IMR-90 (cell line): ENCODE data around the gene GNAZ. TPM values are rescaled to one million over a fixed set of nuclear protein-coding genes. Genes with fewer than 3 reads are reported as not detected.

Experiments
- ATAC-seq: fragments of 200-7000 bp; cut with Tn5 transposase; 2 replicates; pipeline ENCODE4 v1.9.1; 2020; ENCODE audit warnings: low read depth, mild to moderate bottlenecking, moderate library complexity
- BruUV-seq: library from RNA; stranded (reverse); fragments of 400-500 nt; replicated peaks from 2 replicates; lab custom pipeline; 2021; lab: Mats Ljungman, UMichigan
- CTCF ChIA-PET: fragments of 300-600 bp; formaldehyde crosslinking; extraction: SDS; loops from one replicate; lab custom pipeline; 2021; ENCODE audit warnings: antibody characterized with exemption; lab: Yijun Ruan, JAX
- POLR2A ChIA-PET: fragments of 300-600 bp; sonication (Branson Sonifier 250); formaldehyde crosslinking; loops from one replicate; lab custom pipeline; 2022; ENCODE audit warnings: antibody characterized with exemption; ENCODE audit not compliant: unreplicated experiment; lab: Charles Lee
- DNase-seq: peaks from one replicate; pipeline ENCODE4 v3.0.0; 2013
- H2AFZ ChIP-seq: replicated peaks from 2 replicates; pipeline ENCODE3; 2013; ENCODE audit warnings: low read length, mild to moderate bottlenecking; ENCODE audit not compliant: poor library complexity
- H2AK5ac ChIP-seq: 2 replicates; pipeline ENCODE4 v1.6.1; 2013; ENCODE audit warnings: low read depth, low read length, inconsistent platforms
- H2AK9ac ChIP-seq: replicated peaks from 2 replicates; pipeline ENCODE3; 2013; ENCODE audit warnings: mild to moderate bottlenecking, low read depth, low read length, moderate library complexity; ENCODE audit not compliant: poor library complexity
- H2BK120ac ChIP-seq: 2 replicates; pipeline ENCODE4 v1.6.1; 2013; ENCODE audit warnings: low read depth, low read length, inconsistent platforms
- H2BK15ac ChIP-seq: 3 replicates; pipeline ENCODE4 v1.6.1; 2013; ENCODE audit warnings: low read depth, low read length, inconsistent platforms
- H2BK20ac ChIP-seq: 2 replicates; pipeline ENCODE4 v1.6.1; 2013; ENCODE audit warnings: low read depth, mild to moderate bottlenecking, inconsistent platforms, low read length, moderate library complexity
- H2BK5ac ChIP-seq: 2 replicates; pipeline ENCODE4 v1.6.1; 2013; ENCODE audit warnings: mild to moderate bottlenecking, low read depth, low read length, inconsistent platforms; ENCODE audit not compliant: poor library complexity, severe bottlenecking
- H3K14ac ChIP-seq: replicated peaks from 2 replicates; pipeline ENCODE4 v1.6.1; 2013; ENCODE audit warnings: low read depth, low read length, inconsistent platforms
- H3K18ac ChIP-seq: 2 replicates; pipeline ENCODE4 v1.6.1; 2013; ENCODE audit warnings: low read depth, low read length, control low read depth
- H3K23ac ChIP-seq: 2 replicates; pipeline ENCODE4 v1.6.1; 2013; ENCODE audit warnings: low read depth, low read length, inconsistent platforms
- H3K27ac ChIP-seq: 2 replicates; pipeline ENCODE4 v1.5.1; 2013; ENCODE audit warnings: mild to moderate bottlenecking, control low read depth, low read length; ENCODE audit not compliant: insufficient read depth
- H3K27me3 ChIP-seq: 2 replicates; pipeline ENCODE4 v1.6.1; 2013; ENCODE audit warnings: low read length; ENCODE audit not compliant: control insufficient read depth, insufficient read depth
- H3K36me3 ChIP-seq: 2 replicates; pipeline ENCODE4 v1.6.1; 2013; ENCODE audit warnings: low read length, mixed read lengths; ENCODE audit not compliant: control insufficient read depth, insufficient read depth
- H3K4ac ChIP-seq: 2 replicates; pipeline ENCODE4 v1.6.1; 2013; ENCODE audit warnings: low read depth, low read length, inconsistent platforms
- H3K4me1 ChIP-seq: 2 replicates; pipeline ENCODE4 v1.6.1; 2013; ENCODE audit warnings: low read length, mixed read lengths; ENCODE audit not compliant: control insufficient read depth, insufficient read depth
- H3K4me2 ChIP-seq: 2 replicates; pipeline ENCODE4 v1.6.1; 2013; ENCODE audit warnings: low read depth, mild to moderate bottlenecking, control low read depth, low read length, moderate library complexity
- H3K4me3 ChIP-seq: 2 replicates; pipeline ENCODE4 v1.5.1; 2013; ENCODE audit warnings: low read depth, mild to moderate bottlenecking, control low read depth, low read length, moderate library complexity; ENCODE audit not compliant: insufficient read depth
- H3K56ac ChIP-seq: 2 replicates; pipeline ENCODE4 v1.6.1; 2013; ENCODE audit warnings: low read length, inconsistent platforms; ENCODE audit not compliant: insufficient read depth; ENCODE audit errors: extremely low read depth
- H3K79me1 ChIP-seq, 2 experiments: 2 replicates each; pipeline ENCODE4 v1.6.1; 2013; ENCODE audit warnings: low read length in 2 of 2, inconsistent platforms in 1 of 2, low read depth in 1 of 2
- H3K9ac ChIP-seq: 2 replicates; pipeline ENCODE4 v1.6.1; 2013; ENCODE audit warnings: low read depth, low read length, control low read depth
- H3K9me1 ChIP-seq: 2 replicates; pipeline ENCODE4 v1.6.1; 2013; ENCODE audit warnings: low read length, inconsistent platforms; ENCODE audit not compliant: insufficient read depth
- H3K9me3 ChIP-seq: 2 replicates; pipeline ENCODE4 v1.6.1; 2013; ENCODE audit warnings: low read length; ENCODE audit not compliant: control insufficient read depth, insufficient read depth
- H4K20me1 ChIP-seq: 2 replicates; pipeline ENCODE4 v1.6.1; 2013; ENCODE audit warnings: low read length, inconsistent platforms; ENCODE audit not compliant: insufficient read depth
- H4K5ac ChIP-seq: 2 replicates; pipeline ENCODE4 v1.6.1; 2013; ENCODE audit warnings: mild to moderate bottlenecking, low read depth, low read length, control low read depth
- H4K8ac ChIP-seq, 2 experiments: 2 replicates each; pipeline ENCODE4 v1.6.1; 2013; ENCODE audit warnings: low read depth in 2 of 2, low read length in 2 of 2, control low read depth in 1 of 2, inconsistent platforms in 1 of 2
- H4K91ac ChIP-seq: 2 replicates; pipeline ENCODE4 v1.6.1; 2013; ENCODE audit warnings: low read depth, low read length, inconsistent platforms; ENCODE audit not compliant: insufficient read depth
- BHLHE40 ChIP-seq: fragments of 150-350 bp; IDR thresholded peaks from 2 replicates; pipeline ENCODE4 v1.6.1; 2016; ENCODE audit warnings: mild to moderate bottlenecking, low read depth, low read length
- CEBPB ChIP-seq: IDR thresholded peaks from 2 replicates; pipeline ENCODE4 v1.6.1; 2012; ENCODE audit warnings: low read depth, low read length, improper control_type of control experiment
- CTCF ChIP-seq: conservative IDR thresholded peaks from 2 replicates; pipeline ENCODE4 v1.5.1; 2012; ENCODE audit warnings: mild to moderate bottlenecking, low read depth, low read length, improper control_type of control experiment
- ELK1 ChIP-seq: fragments of 150-350 bp; IDR thresholded peaks from 2 replicates; pipeline ENCODE4 v1.6.1; 2016; ENCODE audit warnings: low read depth, mild to moderate bottlenecking, low read length, moderate library complexity, borderline replicate concordance
- MAFK ChIP-seq: IDR thresholded peaks from 2 replicates; pipeline ENCODE4 v1.6.1; 2012; ENCODE audit warnings: low read depth, low read length, improper control_type of control experiment
- MAZ ChIP-seq: IDR thresholded peaks from 2 replicates; pipeline ENCODE4 v1.6.1; 2012; ENCODE audit warnings: low read depth, mild to moderate bottlenecking, low read length, improper control_type of control experiment, moderate library complexity, borderline replicate concordance
- MXI1 ChIP-seq: IDR thresholded peaks from 2 replicates; pipeline ENCODE4 v1.6.1; 2012; ENCODE audit warnings: low read depth, mild to moderate bottlenecking, low read length, moderate library complexity, borderline replicate concordance
- NFE2L2 ChIP-seq: fragments of 150-350 bp; IDR thresholded peaks from 2 replicates; pipeline ENCODE4 v1.6.1; 2016; ENCODE audit warnings: low read depth, mild to moderate bottlenecking, low read length
- POLR2A ChIP-seq: IDR thresholded peaks from 2 replicates; pipeline ENCODE4 v1.6.1; 2012; ENCODE audit warnings: mild to moderate bottlenecking, low read depth, low read length
- RAD21 ChIP-seq: IDR thresholded peaks from 2 replicates; pipeline ENCODE4 v1.6.1; 2012; ENCODE audit warnings: low read length, improper control_type of control experiment
- RCOR1 ChIP-seq: IDR thresholded peaks from 2 replicates; pipeline ENCODE4 v1.6.1; 2012; ENCODE audit warnings: mild to moderate bottlenecking, low read length, improper control_type of control experiment; ENCODE audit not compliant: insufficient replicate concordance
- RFX5 ChIP-seq: IDR thresholded peaks from 2 replicates; pipeline ENCODE4 v1.8.0; 2012; ENCODE audit warnings: low read depth, mild to moderate bottlenecking, low read length, moderate library complexity
- SMC3 ChIP-seq: fragments of 150-350 bp; IDR thresholded peaks from 2 replicates; pipeline ENCODE4 v1.6.1; 2016; ENCODE audit warnings: low read depth, mild to moderate bottlenecking, antibody characterized with exemption, low read length, moderate library complexity
- WGBS, 2 experiments: methylation state at CpG; one replicate each; pipeline versions ENCODE4 v1.1.5 to v1.1.7; 2013; ENCODE audit warnings: missing lambda C conversion rate in 2 of 2; ENCODE audit not compliant: insufficient read length in 1 of 2; ENCODE audit errors: extremely low coverage in 2 of 2; 5-methylcytosine and 5-hydroxymethylcytosine counted together
- dilution Hi-C: fragments of 300-500 bp; cut with HindIII; formaldehyde crosslinking; loops from one replicate; pipeline ENCODE4 v1.14.3; 2018; ENCODE audit warnings: low sequenced_read_pairs; ENCODE audit not compliant: unreplicated experiment
- in situ Hi-C: fragments of 300-500 bp; cut with MboI; formaldehyde crosslinking; loops from 3 replicates; pipeline ENCODE4 v1.14.3; 2019; ENCODE audit warnings: low sequenced_read_pairs, inconsistent platforms, mixed read lengths
- intact Hi-C: fragments of 100-400 bp; cut with micrococcal nuclease; formaldehyde crosslinking; loops from 2 replicates; pipeline ENCODE4 v1.10.0; 2022
- polyA plus RNA-seq, 3 experiments: library from polyadenylated mRNA; depleted of rRNA; stranded (reverse); fragments of >200 nt; gene quantifications; 2 replicates each; pipeline ENCODE4 v1.2.3, GENCODE V29; 2012; ENCODE audit warnings: low replicate concordance in 1 of 3
- total RNA-seq: library from RNA; depleted of rRNA; stranded (reverse); fragments of >200 nt; gene quantifications from 2 replicates; pipeline ENCODE4 v1.2.3, GENCODE V29; 2012
- TF ChIP-seq, protein P1 (sequence below): fragments of 150-350 bp; IDR thresholded peaks from 2 replicates; pipeline ENCODE4 v1.6.1; 2017; ENCODE audit warnings: mild to moderate bottlenecking, antibody characterized with exemption, low read length, low read depth

The GNAZ gene
- total and polyA plus RNA-seq, 2 of the 4 experiments (the other 2 are of a cell fraction): 1.5 to 2.5 TPM

GRCh38 chr22:23029521-23030228, 40.6 kb upstream of the GNAZ start:
- Histone ChIP-seq H2AFZ (no peak overlapping the region), H4K20me1 (no peaks in the 10 kb centered on the region), H3K27me3 (peaks cover 2% of the 10 kb centered on the region), H3K79me1 (no peaks in the 10 kb centered on the region), H3K14ac (no peak overlapping the region), H3K18ac (no peak overlapping the region), H2AK5ac (no peak overlapping the region), H3K4me1 (no peaks in the 10 kb centered on the region), H2AK9ac (no peak overlapping the region), H3K27ac (no peak overlapping the region), H2BK20ac (no peak overlapping the region), H3K56ac (no peak overlapping the region), H3K9ac (no peak overlapping the region), H3K9me1 (no peaks in the 10 kb centered on the region), H3K36me3 (no peaks in the 10 kb centered on the region), H2BK15ac (no peak overlapping the region), H4K5ac (no peak overlapping the region), H3K23ac (no peak overlapping the region), H3K4me2 (no peak overlapping the region), H3K9me3 (no peaks in the 10 kb centered on the region), H4K91ac (no peak overlapping the region), H3K4me3 (no peak overlapping the region), H2BK120ac (no peak overlapping the region), H4K8ac (no peak overlapping the region), H2BK5ac (no peak overlapping the region), H3K4ac (no peak overlapping the region)
- dilution Hi-C loops (no loop called here), intact Hi-C loops (no loop called here), in situ Hi-C loops (no loop called here)
- WGBS, 2 experiments: no CpG with 5 or more reads among the region's 9 CpGs
- TF ChIP-seq NFE2L2 (no peak), RFX5 (no peak), CTCF (no peak), ELK1 (no peak), SMC3 (no peak), MAZ (no peak), MAFK (no peak), BHLHE40 (no peak), RCOR1 (no peak), POLR2A (no peak), CEBPB (no peak), RAD21 (no peak), MXI1 (no peak)
- TF ChIP-seq, protein P1, sequence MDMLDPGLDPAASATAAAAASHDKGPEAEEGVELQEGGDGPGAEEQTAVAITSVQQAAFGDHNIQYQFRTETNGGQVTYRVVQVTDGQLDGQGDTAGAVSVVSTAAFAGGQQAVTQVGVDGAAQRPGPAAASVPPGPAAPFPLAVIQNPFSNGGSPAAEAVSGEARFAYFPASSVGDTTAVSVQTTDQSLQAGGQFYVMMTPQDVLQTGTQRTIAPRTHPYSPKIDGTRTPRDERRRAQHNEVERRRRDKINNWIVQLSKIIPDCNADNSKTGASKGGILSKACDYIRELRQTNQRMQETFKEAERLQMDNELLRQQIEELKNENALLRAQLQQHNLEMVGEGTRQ: no peak
- CTCF ChIA-PET: no interaction called here
- POLR2A ChIA-PET: no interaction called here
- DNase-seq (no peak), ATAC-seq (no peak)
- BruUV-seq: no TSS peak
